Left colon (tissue), 2 donors: Measurements from ENCODE around the gene PRDM10. TPM values are rescaled to one million over a fixed set of nuclear protein-coding genes. Genes with fewer than 3 reads are reported as not detected.
"Not testable (repeated sequence)": the region's sequence is repeated elsewhere in the genome, so short reads cannot be mapped to it uniquely, and the experiment has no call there.

Experiments used
- ATAC-seq: fragments of 200-7000 bp; cut with Tn5 transposase; one replicate; pipeline ENCODE4 v1.9.1; 2020; ENCODE audit warnings: mild to moderate bottlenecking, moderate library complexity
- DNase-seq, 2 donors: peaks; one replicate each; pipeline ENCODE4 v3.0.0-alpha.2; 2020
- intact Hi-C, 2 donors: fragments of 100-400 bp; cut with DNase I in 1 of 2; cut with micrococcal nuclease in 1 of 2; formaldehyde crosslinking; loops; one replicate each; pipeline versions ENCODE4 v1.11.2 to v1.14.0; 2022; cut with DNase I, micrococcal nuclease
- total RNA-seq, 2 donors: library from RNA; stranded (reverse); fragmentation: NEBNext Ultra II Directional; extraction: Animal tissue kit (Norgen Biotek cat#: 25700); gene quantifications; one replicate each; pipeline ENCODE4 v1.2.1, GENCODE V29; 2021
- donor health status: DM: no; HTN: no; CAD: no.
- donor health status: DM: yes; HTN: yes; CAD: no.

PRDM10 gene
- total RNA-seq, 2 donors from 2014 or later, result 11.8 to 12.1 TPM

DNA sequence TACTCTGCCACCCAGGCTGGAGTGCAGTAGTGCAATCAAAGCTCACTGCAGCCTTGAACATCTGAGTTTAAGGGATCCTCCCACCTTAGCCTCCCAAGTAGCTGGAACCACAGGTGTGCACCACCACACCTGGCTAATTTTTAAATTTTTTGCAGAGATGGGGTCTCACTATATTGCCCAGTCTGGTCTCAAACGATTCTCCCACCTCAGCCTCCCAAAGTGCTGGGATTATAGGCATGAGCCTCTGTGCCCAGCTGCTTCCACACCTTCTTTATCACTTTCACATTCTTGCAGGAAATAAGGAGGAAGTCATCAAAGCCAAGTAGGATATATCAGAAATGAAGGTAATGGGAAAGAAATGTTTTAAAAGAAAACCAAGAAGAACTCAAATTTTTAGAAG, 47.9 kb downstream of the PRDM10 start:
- DNase-seq, intact Hi-C loops, ATAC-seq: not testable (repeated sequence)

DNA sequence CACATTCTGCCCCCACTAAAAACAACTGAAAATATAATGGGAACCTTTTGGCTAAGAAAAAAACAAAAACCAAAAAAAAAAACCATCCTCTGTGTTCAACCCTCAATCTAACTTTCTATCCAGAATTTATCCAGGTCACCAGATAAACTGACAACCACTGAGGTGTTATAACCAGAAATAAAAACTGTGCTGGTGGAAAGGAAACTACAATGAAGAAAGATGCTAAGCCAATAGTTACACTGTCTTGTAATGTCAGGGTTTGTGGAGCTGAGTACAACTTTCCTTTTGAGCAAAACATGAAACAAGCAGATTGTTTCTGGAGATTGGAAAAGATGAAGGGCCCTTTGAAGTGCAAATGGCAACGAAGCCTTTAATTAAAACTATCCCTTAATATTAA, 50.8 kb downstream of the PRDM10 start:
- intact Hi-C loops, result no loop called here
- DNase-seq, result no peak
- no peak for ATAC-seq

GRCh38 chr11:129951201-129951865, 51.3 kb downstream of the PRDM10 start:
- DNase-seq (no peak), ATAC-seq (no peak)
- intact Hi-C loops, result no loop called here

DNA sequence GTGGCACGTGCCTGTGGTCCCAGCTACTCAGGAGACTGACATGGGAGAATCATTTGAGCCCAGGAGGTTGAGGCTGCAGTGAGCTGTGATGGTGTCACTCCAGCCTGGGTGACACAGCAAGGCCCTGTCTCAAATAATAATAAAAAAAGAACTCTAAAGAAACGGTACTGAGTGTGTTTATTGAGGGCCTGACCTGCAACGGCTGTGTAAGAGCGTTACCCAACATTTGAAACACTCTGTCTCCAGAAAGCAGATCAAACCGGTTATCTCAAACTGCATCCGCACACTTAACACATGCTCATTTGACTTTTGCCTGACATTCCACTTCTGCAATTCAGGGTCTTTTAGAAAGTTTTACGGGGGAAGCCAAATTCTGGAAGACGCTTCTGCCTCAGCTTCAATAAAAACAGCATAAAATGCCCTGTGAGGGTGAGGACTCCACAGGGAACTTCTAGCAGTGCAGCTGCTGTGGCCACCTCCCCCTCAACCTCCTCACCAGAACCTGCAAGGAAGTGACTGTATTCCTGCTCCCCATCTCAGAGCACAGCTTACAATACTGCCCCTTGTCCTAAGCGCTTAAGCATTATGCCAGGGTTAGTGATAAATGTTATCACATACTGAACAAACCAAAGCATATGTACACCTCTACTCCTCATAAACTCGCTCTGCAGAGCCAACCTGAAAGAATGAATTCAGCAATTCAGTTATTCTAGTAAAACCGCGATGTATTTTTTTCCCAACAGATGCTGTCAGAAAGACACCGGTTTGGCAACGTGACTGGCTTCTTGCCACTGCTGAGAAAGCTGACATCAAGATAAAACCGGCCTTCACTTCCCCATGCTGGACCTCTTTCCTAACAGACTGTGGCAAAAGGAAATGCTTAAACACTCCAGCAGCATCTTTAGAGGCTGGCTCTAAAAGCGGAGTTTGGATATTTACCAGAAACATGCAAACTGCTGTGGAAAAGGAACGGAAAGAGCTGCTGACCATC, 52.2 kb downstream of the PRDM10 start:
- DNase-seq (peak; percentile 26 to 48), ATAC-seq (peak; percentile 70)
- intact Hi-C loops, result no loop called here

DNA sequence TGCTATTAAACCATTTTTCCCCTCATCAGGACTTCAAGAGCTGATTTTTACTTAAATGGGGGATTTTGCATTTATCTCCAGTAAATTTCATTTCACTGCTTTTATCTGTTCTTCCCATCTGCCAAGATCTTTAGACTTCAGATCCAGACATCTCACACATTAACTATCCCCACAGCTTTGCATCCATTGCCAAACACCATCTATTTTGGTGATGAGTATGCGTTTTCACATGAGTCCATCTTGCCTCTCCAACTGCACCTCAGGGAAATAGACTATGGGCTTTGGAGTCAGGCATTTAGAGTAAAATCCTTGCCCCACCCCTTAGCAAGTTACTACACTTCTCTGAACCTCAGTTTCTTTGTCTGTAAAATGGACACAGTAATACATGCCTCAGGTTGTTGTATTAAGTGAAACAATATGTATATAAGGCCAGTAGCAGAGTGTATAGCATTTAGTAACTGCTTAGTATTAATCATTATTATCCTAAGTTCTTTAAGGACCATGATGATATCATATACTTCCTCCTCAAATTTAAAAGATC, 53.6 kb downstream of the PRDM10 start:
- no peak for ATAC-seq
- intact Hi-C loops, result no loop called here
- no peak for DNase-seq

DNA sequence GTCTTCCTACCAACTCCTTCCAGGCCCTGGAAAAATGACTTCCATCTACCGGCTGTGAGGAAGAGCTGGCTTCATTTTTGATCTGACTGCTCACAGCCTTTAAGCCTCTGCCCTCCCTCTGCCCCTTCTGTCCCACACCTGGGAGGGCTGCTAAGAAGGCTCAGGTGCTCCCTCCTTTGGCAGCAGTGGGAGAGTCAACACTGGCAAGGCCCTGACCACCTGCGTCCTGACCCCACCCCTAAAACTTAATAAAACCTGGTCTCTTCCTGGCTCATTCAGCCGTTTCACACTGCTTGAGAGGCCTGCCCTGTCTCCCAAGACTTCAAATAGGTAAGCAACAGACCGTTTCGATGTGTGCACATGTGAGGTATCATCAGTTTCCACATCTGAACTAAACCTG, 55.2 kb downstream of the PRDM10 start:
- intact Hi-C loops, result no loop called here
- DNase-seq (no peak), ATAC-seq (peak; percentile 29)

DNA sequence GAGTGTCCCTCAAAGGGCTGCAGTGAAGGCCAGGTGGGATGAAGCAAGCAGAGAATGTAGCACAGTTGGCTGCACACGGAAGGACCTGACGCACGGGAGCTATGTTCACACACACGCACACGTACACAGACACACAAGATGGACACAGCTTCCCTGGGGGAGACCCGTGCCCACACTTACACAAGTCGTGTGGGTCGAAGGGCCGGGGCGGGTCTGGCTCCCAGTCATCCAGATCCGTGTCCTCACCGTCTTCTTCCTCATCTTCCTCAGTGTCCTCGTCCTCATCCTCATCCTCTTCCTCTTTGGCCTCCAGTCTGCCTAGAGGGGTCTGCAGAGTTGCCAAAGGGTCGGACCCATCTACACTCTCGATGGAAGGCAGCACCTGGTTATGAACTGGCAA, 55.7 kb downstream of the PRDM10 start:
- ATAC-seq (no peak), DNase-seq (no peak)
- intact Hi-C loops, result no loop called here

DNA sequence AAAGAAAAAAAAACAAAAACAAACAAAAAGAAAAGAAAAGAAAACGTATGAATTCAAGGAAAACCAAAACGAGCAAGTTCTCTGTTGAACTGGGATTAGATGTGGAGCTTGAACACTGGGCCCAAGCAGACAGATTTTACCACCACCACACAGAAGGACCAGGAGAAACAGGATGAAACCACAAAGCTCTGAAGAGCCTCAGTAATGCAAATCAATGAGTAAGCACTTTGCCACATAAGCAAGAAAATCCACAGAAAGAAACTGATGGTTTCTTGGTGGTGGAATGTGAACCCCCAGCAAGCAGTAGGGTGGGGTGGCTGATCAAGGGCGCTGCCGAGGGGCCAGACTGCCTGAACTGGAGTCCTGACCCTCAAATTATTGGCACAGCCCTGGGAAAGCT, 56.4 kb downstream of the PRDM10 start:
- intact Hi-C loops, result no loop called here
- no peak for ATAC-seq
- DNase-seq, result no peak

DNA sequence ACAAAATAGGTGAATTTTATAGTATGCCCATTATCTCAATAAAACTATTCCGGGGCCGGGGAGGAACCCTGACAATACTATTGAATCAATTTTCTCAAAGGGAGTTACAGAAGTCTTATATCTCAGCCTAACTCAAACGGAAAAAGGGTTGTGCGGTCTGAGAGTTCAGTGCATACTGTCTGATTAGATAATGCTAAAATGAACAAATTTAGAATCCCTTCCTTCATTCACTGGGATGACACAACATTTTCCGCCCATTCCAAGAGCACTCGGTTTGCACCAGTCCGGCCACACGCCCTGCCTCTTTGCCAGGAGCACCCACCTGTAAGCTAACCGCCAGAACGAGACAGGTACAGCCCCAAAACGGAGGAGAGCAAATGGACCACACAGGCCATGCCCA, 57.3 kb downstream of the PRDM10 start:
- intact Hi-C loops, result no loop called here

GRCh38 chr11:129944696-129945095, 57.9 kb downstream of the PRDM10 start:
- no peak for ATAC-seq
- intact Hi-C loops, result no loop called here
- DNase-seq, result no peak

More for the DNA sequence above, 57.3 kb downstream of the PRDM10 start:
- no peak for ATAC-seq
- no peak for DNase-seq

DNA sequence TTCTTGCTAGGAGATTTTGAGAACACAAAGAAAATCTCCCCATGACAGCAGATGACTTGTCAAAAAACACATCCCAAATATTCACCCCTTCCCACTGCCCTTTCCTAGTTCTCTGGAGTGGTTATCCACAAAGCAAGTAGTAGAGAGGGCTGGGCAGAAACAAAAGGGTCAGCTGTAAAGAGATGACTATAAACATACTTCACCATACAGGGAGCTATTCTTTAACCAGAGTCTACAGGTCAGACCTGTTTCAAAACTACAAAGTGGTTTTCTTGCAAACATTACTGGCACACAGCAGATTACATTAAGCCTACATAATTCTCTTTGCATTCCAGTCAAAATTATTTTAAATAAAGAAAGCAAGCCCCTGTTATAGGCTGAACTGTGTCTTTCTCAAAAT, 59.6 kb downstream of the PRDM10 start:
- intact Hi-C loops, result no loop called here
- DNase-seq (no peak), ATAC-seq (peak; percentile 87)

DNA sequence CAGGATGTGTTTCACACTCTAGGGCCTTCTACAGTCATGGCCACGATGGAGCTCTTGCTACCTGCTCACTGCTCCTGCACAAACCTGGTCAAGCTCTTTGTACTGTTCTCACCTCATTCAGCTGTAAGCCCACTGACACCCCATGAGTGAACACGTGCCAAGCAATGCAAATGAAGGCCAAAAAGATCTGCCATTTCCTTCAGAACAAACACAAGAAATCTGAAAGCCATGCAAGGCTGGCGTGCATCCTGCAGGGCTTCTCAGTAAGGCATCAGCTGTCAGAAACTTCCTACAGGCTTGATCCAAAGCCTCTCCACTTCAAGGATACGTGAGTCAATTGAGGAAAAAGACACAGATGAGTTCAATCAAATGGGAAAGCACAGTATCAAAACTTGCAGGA, 63.1 kb downstream of the PRDM10 start:
- no peak for ATAC-seq
- no peak for DNase-seq
- intact Hi-C loops, result no loop called here

GRCh38 chr11:129938764-129939163, 63.9 kb downstream of the PRDM10 start:
- intact Hi-C loops, result no loop called here
- DNase-seq (no peak), ATAC-seq (no peak)

- ATAC-seq (no peak), DNase-seq (no peak)
- intact Hi-C loops, result no loop called here
Measured at GRCh38 chr11:129937592-129938238, 64.9 kb downstream of the PRDM10 start.

DNA sequence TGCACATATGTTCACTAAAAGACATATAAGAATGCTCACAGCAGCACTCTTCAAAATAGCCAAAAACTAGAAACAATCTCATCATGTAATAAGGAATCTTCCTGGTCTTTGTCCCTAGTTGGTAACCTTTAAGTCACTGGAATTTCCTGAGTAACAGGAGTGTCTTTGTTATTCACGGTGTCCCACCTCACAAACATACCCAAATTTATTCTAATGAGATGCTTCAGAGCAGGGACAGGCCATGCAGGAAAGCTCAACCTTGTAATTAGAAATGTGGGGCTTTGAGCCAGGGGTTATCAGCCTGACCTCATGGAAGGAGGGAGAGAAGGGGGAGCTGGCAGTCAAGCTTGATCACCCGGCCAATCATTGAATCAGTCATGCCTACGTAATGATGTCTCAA, 66.9 kb downstream of the PRDM10 start:
- DNase-seq, result no peak
- no peak for ATAC-seq
- intact Hi-C loops, result no loop called here

DNA sequence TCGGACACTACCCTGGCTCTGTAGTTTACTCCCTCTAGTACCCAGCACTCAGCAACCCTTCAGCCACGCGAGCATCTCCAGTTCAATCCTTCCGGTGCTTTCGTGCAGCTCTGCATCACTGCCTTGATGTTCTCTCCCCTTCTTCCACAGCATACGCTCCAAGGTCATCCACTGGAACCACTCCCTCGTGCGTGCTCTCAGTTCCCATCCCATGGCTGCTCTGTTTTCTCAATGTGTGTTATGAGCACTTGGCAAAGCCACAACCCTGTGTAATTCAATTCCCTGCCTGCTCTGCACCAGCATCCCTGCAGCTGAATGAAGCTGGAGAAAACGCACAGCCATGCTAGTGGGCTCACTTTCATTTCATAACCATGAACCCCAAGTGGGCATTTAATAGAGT, 68.7 kb downstream of the PRDM10 start:
- intact Hi-C loops, result no loop called here
- no peak for ATAC-seq
- no peak for DNase-seq

DNA sequence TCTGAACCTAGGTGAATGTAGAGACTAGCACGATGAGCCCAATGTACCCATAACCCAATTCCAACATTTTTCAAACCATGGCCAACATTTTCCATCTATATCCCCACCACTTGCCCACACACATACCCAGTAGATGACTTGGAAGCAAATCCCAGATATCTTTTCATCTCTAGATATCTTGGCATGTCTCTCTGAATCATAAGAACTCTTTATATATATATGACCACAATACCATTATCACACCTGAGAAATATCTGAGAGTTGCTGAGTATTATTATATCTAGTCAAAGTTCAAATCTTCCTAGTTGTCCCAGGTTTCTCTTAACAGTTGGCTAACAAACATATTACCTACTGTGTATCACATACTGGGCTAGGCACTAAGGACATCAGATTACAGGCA, 69.4 kb downstream of the PRDM10 start:
- no peak for DNase-seq
- ATAC-seq, result no peak
- intact Hi-C loops, result no loop called here

- DNase-seq (no peak), ATAC-seq (no peak)
- intact Hi-C loops, result no loop called here
Measured at GRCh38 chr11:129932381-129933067, 70.1 kb downstream of the PRDM10 start.

- ATAC-seq (no peak), DNase-seq (no peak)
- intact Hi-C loops, result no loop called here
Measured at GRCh38 chr11:129930743-129931142, 71.9 kb downstream of the PRDM10 start.
